ENCODE measurements around the gene REEP1.

REEP1 gene

DNA sequence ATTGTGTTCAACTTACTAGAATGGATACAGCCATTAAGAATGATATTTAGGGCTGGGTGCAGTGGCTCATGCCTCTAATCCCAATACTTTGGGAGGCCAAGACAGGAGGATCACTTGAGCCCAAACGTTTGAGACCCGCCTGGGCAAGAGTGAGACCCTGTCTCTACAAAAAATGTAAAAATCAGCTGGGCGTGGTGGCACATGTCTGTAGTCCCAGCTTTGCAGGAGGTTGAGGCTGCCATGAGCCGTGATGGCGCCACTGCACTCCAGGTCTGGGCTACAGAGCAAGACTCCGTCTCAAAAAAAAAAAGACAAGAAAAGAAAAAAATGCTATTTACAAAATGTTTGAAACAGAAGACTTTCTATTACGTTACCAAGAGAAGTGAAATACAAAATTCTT, 30.0 kb downstream of the REEP1 start:
- DNase-seq (ENCODE audit: low read depth in 2 of 3, low spot score in 2 of 3): no peak

DNA sequence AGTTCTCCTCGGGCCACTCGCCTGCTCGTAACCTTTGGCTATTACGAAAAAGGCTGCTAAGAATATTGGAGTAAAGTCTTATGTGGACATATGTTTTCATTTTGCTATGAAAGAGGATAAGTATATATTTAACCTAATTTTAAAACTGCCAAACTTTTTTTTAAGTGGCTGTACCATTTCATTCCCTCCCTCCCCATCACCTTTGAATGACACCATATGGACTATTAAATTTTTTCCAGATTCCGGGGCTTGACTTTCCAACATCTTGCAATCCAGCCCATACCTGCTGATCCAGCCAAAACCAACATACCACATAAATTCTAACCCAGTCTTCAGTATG, 31.5 kb downstream of the REEP1 start:
- no peak for DNase-seq (ENCODE audit: low read depth in 2 of 3, low spot score in 2 of 3)

DNA sequence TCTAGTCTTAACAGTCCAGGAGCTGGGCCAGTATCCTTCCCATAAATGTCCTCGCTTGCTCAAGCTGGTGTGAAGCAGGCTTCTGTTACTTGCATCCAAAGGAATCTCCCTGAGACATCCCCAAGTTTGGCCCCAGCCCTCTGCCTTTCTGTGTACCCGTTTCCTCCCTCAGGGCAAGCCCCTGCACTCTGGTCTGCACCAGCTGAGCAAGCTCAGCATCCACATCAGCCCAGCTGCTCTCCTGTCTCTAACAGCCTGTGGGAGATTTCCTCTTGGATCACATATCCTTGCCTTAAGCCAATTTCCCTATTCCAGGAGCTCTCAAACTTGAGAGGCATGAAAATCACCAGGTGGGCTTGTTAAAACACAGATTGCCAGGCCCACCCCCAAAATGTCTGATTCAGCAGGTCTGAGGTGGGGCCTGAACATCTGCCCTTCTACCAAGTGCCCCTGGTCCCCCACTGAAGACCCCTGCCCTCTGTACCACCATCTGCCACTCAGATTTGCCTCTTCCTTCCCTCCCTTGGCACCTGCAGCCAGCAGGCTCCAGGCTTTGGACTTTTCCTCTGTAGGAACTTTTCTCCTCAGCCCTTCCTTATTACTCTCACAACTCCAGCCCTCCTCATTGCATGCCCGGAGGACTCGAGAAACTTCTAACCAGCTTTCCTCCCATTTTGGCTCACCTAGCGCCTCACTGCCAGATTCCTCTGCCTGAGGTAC, 32.1 kb downstream of the REEP1 start:
- no peak for DNase-seq (ENCODE audit: low read depth in 2 of 3, low spot score in 2 of 3)

DNA sequence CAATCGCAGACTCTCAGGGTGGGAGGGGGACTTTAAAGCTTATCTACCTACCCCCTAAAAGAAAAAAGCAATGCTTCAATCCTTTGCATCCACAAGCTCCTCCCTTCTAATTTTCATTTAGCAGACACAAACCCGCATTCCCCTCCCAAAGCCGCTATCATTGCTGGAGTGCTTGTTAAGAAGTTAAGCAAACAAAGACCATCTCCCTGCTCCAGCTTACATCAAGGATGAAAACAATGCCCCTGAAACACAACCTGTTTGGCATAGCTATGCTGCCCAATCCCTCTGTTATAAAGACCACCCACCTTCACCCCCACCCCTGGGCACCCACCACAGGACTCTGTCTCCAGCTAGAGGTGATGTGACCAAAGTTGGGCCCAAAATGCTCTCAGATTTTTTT, 33.0 kb downstream of the REEP1 start:
- DNase-seq (ENCODE audit: low read depth in 2 of 3, low spot score in 2 of 3): no peak

DNA sequence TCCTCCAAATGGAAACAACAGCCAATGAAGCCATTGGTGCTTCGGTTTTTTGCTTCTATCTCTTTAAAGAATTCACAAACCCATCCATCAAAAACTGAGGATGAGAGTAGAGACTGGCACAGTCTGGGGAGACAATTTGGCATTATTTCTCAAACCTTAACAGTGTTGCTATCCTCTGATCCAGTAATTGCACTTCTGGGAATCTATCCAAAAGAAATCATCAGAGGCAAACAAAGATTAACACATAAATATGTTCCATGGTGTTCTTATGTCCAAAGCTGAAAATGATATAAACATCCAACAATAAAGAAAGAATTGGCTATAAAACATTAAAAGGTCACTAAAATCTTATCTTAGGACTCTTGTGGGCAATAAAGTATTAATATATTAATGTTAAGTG, 35.1 kb downstream of the REEP1 start:
- no peak for DNase-seq (ENCODE audit: low read depth in 2 of 3, low spot score in 2 of 3)

DNA sequence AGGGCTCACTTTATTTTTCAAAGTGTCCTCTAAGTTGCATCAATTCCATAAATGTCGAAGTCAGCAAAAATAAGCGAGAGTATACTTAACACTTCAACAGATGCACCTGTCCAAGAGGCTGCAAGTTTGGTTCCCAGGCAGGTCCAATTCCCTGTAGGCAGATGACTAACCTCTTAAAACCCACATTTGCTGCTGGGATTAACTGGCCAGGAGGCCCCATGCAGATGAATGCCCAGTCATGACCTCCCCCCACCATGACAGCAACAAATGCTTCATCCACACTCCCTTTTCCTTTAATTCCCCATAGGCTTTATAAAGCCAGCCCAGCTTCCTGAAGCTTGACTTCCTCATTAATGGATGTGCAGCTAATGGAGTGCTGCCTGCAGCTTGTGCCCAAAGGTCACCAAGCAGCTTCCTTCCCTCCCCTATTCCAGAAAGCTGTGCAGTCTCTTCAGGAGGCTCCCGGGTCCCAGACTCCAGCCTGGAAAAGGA, 35.7 kb downstream of the REEP1 start:
- no peak for DNase-seq (ENCODE audit: low read depth in 2 of 3, low spot score in 2 of 3)

DNA sequence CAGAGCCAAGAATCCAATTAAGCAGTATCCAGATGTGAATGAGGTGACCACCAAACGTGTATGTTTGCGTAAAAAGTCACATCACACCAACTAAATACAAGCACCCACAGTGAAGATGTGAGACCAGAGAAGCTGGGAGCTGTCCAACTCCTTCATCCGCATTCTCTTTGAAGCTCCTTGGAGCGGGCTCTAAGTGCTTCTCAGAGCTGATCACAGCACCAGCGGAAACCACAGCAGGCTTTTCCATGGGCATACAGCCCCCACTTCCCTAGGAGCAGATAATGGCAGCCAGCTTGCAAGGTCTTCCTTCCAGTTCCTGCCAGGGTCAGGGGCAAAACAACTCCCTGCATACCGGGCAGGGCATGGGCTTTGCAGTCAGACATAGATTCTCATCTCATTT, 36.4 kb downstream of the REEP1 start:
- no peak for DNase-seq (ENCODE audit: low read depth in 2 of 3, low spot score in 2 of 3)

DNA sequence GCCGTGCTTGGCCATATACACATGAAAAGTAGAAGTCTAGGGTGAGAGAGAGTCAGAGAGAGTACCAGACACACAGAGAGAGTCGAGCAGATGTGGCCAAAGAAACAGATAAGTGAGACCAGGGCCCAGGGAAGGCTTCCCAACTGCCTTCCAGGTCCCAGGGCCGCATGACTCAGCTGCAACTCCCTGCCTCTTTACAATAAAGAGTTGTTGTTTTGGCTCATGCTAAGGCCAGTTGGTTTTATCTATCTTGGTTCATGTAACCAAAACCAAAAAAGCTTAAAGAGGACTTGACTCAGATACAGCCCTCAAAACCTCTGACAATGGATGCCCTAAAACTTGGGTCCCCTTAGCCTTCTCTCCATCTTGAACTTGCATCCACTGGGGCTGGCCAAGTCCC, 36.9 kb downstream of the REEP1 start:
- DNase-seq (ENCODE audit: low read depth in 2 of 3, low spot score in 2 of 3): no peak

DNA sequence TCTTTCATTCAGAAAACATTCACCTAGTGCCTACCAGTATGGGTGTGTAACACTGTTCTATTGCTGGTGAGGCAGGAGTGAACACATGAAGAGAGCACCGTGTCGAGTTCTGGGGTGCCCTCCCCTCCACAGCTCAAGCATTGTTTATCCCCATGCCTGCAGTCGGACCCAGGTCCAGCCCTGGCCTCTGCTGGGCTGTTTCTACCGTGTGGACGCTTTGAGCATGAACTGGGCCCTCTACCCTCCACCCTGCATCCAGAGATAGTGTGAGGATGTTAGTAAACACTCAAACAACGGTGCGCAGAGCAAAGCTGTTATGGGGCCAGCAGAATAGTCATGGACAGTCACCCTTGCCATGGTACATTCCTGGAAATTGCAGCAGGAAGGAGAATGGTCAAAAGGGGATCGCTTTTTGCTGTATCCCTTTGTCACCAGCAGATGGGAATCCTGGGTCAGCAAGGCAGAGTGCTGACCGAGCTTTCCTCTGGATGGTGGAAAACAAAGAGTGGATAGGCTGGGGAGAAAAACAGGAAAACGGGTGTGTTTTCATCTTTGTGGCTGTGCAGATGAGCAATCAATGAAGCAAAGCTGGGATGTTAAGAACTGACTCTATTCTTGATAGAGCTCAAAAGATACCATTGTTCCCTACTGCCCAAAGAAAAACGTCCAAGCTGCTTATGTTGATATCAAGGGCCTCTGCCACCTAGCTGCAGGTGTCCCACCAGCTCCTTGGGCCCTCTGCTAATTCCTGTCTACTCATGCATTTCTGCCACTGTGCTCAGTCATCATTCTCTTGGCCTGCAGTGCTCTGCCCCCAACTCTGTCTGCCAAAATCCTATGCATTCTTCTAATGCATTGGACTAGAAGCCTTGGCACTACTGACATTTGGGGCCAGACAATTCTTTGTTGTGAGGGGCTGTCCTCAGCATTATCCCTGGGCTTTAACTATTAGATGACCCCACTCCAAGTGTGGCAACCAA, 38.7 kb downstream of the REEP1 start:
- no peak for DNase-seq (ENCODE audit: low read depth in 2 of 3, low spot score in 2 of 3)

DNA sequence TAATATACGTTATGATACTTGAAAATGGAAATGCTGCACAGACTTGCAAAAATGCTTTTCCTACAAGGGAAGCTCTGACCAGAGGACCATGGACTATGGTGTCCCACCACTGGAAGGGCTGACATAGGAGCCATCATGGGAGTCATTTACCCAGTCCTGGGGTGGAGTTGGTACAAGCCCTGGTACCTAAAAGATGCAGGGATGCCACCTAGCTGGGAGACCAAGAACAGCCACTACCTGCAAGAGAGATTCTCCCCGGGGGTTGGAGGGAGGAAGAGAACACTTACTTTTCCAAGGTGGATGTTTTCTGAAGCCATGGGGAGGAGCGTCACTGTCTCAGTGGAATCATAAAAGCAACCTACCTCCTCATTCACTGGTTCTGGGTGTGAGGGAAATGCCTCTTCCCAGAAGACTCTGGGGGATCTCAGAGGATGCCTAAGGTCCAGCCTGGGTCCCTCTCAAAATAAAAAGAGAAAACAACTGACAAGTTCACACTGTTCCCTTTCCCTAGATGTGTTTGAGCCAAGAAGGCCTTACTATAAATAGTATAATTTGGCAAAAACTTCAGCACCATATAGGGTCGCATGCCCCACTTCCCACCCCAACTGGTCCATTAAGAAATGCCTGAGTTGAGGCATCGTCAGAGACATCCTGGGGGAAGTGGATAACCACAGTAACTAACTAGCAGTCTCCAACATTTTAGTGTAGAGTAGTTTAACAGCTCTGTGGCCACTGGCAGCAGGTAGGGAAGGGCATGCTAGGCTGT, 39.9 kb downstream of the REEP1 start:
- DNase-seq (ENCODE audit: low read depth in 2 of 3, low spot score in 2 of 3): no peak

DNA sequence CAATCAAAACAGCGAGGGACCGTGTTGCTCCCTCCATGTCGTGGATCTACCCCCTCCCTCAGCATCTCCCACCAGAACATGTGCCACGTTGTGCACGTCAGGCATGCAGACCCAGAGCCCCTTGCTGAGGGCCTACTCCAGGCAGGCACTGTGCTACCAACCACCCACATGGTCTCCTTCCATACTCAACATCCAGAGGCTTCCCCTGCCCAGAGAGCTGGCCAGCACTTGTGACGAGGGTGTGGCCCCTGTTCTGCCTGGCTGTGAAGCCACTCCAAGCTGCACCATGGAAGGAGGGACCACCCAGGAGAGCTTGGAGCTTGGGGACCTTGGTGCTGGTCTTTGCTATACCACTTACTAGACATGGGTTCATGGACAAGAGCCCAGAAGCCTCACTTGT, 40.5 kb downstream of the REEP1 start:
- no peak for DNase-seq (ENCODE audit: low read depth in 2 of 3, low spot score in 2 of 3)

DNA sequence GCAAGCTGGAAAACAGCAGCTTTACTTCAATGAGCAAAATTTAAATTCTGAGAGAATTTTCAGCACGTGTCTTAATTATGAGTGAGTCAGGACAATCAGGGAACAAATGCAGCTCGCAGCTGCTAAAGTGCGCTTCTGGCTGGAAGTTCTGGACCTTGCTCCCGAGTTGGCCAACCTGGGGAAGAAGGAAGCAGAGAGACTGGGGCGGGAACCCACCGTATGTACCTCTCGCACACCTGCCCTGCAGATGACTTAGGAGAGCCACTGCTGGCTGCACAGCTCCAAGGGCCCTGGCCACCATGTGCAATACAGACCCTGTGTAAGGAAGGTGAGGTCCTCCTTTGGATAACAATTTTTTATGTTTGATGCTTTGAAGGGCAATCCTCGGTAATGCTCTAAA, 42.4 kb downstream of the REEP1 start:
- DNase-seq (ENCODE audit: low read depth in 2 of 3, low spot score in 2 of 3): no peak

DNA sequence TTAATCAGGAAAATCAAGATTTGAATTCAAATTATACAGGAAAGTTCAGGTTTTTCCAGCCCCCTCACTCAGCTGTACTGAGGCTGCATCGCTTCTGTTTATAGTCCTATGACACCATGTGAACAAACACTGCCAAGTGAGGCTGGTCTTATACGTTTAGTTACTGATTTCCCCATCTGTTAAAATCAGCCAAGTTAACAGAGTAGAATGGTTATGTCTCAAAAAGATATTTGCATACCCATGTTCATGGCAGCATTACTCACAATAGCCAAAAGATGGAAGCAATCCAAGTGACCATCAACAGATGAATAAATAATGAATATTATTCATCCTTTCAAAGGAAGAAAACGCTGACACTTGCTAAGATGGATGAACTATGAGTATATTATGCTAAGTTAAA, 43.8 kb downstream of the REEP1 start:
- no peak for DNase-seq (ENCODE audit: low read depth in 2 of 3, low spot score in 2 of 3)

DNA sequence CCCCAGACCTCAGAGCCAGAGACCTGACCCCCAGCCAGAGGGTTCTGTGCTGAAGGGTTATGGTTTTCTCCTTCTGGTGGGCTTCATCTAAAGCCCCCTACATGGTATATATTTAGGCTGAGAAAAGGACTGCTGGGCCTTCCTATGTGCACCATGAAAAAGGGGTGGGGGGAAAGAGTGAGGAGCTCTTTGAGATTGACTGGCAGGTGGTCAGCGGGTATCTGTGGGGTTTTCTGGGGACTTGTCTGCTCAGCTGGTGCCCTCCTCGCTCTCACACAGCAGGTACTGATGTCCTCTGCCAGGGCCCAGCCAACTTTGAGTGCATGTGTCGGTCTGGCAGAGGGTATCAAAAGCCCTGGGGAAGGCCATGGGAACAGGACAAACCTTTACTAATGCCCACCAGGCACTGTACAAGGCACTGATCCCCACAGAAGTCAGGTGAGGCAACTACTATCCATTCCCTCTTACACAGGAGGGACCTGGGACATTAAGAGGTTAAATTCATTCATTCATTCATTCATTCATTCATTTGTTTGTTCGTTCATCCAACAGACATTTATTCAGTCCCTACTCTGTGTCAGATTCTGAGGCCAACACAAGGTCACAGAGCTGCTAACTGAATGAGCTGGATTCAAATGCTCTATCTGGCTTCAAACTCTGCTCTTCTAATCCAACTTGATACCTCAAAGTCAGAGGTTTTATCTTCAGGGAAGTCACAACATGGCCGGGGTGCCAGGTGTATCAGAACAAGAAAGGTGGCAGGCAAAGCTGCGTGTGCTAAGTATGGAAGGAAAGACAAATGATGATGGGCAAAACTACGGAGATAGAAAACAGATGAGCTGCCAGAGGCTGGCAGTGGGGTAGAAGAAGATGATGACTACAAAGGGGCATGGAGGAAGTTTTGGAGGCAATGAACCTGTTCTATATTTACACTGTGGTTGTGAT, 44.6 kb downstream of the REEP1 start:
- no peak for DNase-seq (ENCODE audit: low read depth in 2 of 3, low spot score in 2 of 3)

DNA sequence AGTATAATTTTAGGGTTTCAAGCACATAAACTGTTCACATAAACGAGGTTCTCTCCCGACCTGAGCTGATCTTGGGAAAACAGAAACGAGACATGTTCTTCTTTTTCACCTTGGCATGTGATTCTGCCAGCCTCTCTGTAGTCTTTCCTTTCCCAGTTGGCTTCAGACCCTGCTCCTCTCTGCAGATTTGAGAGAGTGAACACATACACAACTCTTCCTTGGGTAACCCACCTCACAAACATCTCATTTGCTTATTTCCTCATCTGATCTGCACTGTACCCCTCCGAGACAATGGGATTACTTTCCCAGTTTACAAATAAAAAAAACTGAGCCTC, 46.1 kb downstream of the REEP1 start:
- DNase-seq (ENCODE audit: low read depth in 2 of 3, low spot score in 2 of 3): no peak

DNA sequence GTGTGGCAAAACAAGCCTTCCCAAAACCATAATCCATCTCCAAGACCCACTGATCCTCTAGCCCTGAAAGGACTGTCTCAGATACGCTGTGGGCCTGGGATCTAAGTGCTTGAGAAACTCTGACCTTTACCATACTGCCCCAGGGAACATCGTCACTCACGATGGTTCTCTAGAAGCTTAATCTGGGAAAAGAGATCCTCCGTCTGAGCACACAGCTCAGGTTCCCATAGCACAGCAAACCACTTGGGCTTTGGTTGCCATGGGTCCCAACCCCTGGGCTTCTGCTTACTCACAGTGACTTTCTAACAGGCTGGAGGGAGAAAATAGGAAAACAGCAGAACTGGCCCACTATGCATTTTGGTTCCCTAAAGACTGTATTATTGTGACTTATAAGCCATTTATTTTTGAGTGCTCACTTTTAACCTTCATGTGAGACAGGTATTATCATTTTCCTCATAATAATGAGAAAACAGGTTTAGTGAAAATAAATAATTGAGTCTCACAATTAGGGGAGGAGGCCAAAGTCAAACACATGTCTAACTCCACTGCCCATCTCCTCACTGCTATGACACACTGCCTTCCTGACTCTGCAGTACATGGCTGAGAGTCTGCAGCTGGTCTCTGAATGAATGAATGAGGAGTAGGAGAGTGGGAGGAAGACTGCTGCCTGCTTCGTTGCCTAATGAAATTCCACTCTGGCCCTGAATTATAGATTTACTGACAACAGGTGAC, 46.7 kb downstream of the REEP1 start:
- no peak for DNase-seq (ENCODE audit: low read depth in 2 of 3, low spot score in 2 of 3)

DNA sequence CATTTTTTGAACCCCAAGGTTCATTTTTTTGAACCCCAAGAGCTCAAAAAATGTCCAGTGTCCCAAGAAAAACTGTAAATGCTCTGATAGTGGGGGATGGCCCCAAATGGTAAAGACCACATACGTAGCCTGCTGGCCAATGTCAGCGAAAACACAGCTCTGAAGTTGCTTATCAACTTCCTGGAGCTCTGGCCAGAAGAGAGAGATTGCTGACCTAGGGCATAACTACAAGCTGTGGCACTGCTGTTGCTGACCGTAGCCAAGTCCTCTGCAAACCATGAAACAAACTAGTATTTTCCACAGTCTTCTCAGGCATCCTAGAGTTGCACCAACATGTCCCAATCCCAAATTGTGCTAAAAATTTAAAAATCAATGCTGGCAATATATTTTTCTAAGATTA, 50.9 kb downstream of the REEP1 start:
- DNase-seq (ENCODE audit: low read depth in 2 of 3, low spot score in 2 of 3): no peak

DNA sequence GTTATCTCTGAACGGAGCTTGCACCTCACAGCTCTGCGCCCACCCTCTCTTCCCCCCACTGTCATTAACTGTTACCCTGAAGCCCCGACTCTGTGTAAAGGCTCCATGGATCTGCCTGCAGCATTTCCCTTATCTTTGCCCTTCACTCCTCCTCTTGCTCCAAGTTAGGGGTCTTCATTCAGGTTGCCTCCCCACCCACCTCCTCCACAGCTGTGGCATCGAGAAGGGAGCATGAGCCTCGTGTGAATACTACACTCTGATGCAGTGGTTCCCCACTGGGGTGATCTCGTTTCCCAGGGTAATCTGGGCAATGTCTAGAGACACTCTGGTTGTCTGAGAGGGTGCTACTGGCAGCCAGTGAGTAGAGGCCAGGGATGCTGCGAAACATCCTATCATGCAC, 51.4 kb downstream of the REEP1 start:
- no peak for DNase-seq (ENCODE audit: low read depth in 2 of 3, low spot score in 2 of 3)

DNA sequence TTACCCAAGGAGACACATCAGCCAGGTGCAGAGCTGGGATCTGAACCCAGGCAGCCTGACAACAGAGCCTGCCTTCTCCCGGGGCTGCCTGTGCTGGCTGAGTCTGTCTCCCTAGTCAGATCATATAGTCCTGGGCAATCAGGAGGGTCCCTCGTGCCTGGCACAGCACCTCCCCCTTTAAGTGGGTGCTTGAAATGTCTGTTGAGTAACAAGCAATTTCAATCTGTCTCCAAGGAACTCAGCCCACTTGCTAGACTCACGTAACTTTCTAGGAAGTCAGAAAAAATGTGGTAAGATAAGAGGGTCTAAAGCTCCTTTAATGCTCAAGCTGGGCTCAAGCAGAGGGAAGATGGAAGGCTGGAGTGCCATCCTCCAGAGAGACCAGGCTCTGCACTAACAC, 51.9 kb downstream of the REEP1 start:
- no peak for DNase-seq (ENCODE audit: low read depth in 2 of 3, low spot score in 2 of 3)

DNA sequence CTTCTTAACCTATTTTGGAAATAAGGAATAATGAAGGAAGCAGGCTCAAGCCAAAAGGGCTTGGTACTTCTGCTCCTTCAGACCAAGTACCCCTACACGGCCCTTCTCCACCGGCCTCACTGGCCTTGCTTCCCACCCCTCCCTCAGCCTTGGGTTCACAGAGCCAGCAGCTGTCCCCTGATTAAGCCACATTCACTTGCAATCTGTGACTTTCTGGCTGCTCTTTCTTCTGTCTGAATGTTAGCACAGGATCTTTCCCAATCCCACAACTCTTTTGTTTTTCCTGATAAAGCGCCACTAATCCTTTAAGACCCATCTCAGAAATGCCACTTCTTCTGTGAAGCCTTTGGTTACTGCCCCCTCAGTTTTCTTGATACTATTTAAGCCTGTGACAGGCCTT, 52.4 kb downstream of the REEP1 start:
- DNase-seq (ENCODE audit: low read depth in 2 of 3, low spot score in 2 of 3): no peak
